Lung (tissue), 12 donors: Measurements from ENCODE around the gene SGCG. TPM values are rescaled to one million over a fixed set of nuclear protein-coding genes. Genes with fewer than 3 reads are reported as not detected.

Source experiments
- ATAC-seq: fragments of 200-7000 bp; cut with Tn5 transposase; one replicate; pipeline ENCODE4 v1.9.1; 2020; ENCODE audit warnings: moderate number of reproducible peaks; ENCODE audit not compliant: insufficient read depth, low FRiP score
- DNase-seq, 3 donors: peaks; one replicate each; pipeline ENCODE4 v3.0.0-alpha.2; 2013 to 2017
- H3K27ac ChIP-seq, 2 donors: one replicate each; pipeline ENCODE4 v1.5.1; 2013; ENCODE audit warnings: mild to moderate bottlenecking in 2 of 2, moderate library complexity in 2 of 2, control low read depth in 1 of 2, inconsistent platforms in 1 of 2, low read depth in 1 of 2, low read length in 1 of 2
- H3K27me3 ChIP-seq, 3 donors: one replicate each; pipeline ENCODE4 v1.5.1; 2013; ENCODE audit warnings: low read length in 2 of 3; ENCODE audit not compliant: control insufficient read depth in 3 of 3, insufficient read depth in 3 of 3
- H3K36me3 ChIP-seq, 4 donors: one replicate each; pipeline ENCODE4 v1.5.1; 2013; ENCODE audit warnings: low read length in 4 of 4, mild to moderate bottlenecking in 1 of 4, moderate library complexity in 1 of 4; ENCODE audit not compliant: control insufficient read depth in 4 of 4, insufficient read depth in 4 of 4
- H3K4me1 ChIP-seq, 5 donors: one replicate each; pipeline ENCODE4 v1.5.1; 2013; ENCODE audit warnings: low read length in 5 of 5, mild to moderate bottlenecking in 2 of 5, moderate library complexity in 1 of 5; ENCODE audit not compliant: control insufficient read depth in 5 of 5, insufficient read depth in 5 of 5
- H3K4me3 ChIP-seq: one replicate; pipeline ENCODE4 v1.5.1; 2013; ENCODE audit warnings: mild to moderate bottlenecking, control low read depth, moderate library complexity
- H3K9ac ChIP-seq, 2 donors: one replicate each; pipeline ENCODE4 v1.5.1; 2013; ENCODE audit warnings: low read length in 2 of 2, control low read depth in 1 of 2; ENCODE audit not compliant: insufficient read depth in 1 of 2
- H3K9me3 ChIP-seq, 4 donors: one replicate each; pipeline ENCODE4 v1.5.1; 2013; ENCODE audit warnings: low read length in 3 of 4, mild to moderate bottlenecking in 1 of 4, moderate library complexity in 1 of 4; ENCODE audit not compliant: control insufficient read depth in 4 of 4, insufficient read depth in 3 of 4
- WGBS, 2 donors: extraction: QIAGEN DNeasy Blood & Tissue Kit; methylation state at CpG; one replicate each; pipeline ENCODE4 v1.1.7; 2013; 5-methylcytosine and 5-hydroxymethylcytosine counted together
- polyA plus RNA-seq, 2 donors: library from polyadenylated mRNA; stranded (reverse); fragments of 200-250 nt; gene quantifications; one replicate each; pipeline ENCODE4 v1.2.1, GENCODE V29; 2013
- total RNA-seq, 2 donors: library from RNA; depleted of rRNA in 1 of 2; stranded (reverse); fragments of >200 nt in 1 of 2; gene quantifications; one replicate each; pipeline ENCODE4 v1.2.1, GENCODE V29; 2014 to 2021
- TF ChIP-seq, protein P1 (sequence below): IDR thresholded peaks from 2 replicates; pipeline ENCODE4 v1.5.1; 2012; ENCODE audit warnings: mild to moderate bottlenecking; ENCODE audit errors: control extremely low read depth, extremely low read depth
- donor health status: control.
- donor health status: control.
- donor health status: Bipolar disorder and iron deficiency.
- donor health status: healthy.
- donor health status: DM: yes; HTN: yes; CAD: no.

The SGCG gene
- total and polyA plus RNA-seq, 4 donors, result 0.41 to 5.5 (median 1.8) TPM

DNA sequence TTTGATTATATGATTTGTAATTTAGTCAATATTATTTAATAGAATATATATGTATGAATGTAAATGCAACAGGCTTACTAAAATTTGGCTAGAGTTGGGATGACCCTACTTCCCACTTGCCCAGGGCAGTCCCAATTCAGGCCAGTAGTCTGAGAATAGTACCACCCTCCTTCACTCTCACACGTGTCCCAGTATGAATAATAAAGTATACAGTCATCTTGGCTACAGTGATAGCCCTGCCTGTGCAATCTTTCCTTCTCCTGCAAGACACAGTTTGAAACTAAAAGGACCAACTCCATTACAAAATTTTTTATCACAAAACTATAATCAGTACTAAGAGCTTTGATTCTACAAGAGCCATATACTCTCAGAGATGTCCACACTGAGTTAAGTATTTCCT is 176.6 kb downstream of the SGCG start:
- H3K9me3 ChIP-seq, result no peaks in the 10 kb centered on the region
- TF ChIP-seq, protein P1, sequence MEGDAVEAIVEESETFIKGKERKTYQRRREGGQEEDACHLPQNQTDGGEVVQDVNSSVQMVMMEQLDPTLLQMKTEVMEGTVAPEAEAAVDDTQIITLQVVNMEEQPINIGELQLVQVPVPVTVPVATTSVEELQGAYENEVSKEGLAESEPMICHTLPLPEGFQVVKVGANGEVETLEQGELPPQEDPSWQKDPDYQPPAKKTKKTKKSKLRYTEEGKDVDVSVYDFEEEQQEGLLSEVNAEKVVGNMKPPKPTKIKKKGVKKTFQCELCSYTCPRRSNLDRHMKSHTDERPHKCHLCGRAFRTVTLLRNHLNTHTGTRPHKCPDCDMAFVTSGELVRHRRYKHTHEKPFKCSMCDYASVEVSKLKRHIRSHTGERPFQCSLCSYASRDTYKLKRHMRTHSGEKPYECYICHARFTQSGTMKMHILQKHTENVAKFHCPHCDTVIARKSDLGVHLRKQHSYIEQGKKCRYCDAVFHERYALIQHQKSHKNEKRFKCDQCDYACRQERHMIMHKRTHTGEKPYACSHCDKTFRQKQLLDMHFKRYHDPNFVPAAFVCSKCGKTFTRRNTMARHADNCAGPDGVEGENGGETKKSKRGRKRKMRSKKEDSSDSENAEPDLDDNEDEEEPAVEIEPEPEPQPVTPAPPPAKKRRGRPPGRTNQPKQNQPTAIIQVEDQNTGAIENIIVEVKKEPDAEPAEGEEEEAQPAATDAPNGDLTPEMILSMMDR, result no peak
- DNase-seq (no peak), ATAC-seq (no peak)
- WGBS, 2 donors, result 88 to 93% methylated on average over 1 of the region's 1 CpG
- H3K4me3 ChIP-seq, result no peak overlapping the region
- no peaks in the 10 kb centered on the region for H3K4me1 ChIP-seq
- H3K27me3 ChIP-seq, result no peaks in the 10 kb centered on the region
- peaks cover 14 to 39% (median 28%) of the 10 kb centered on the region in 4 donors for H3K36me3 ChIP-seq
- H3K9ac ChIP-seq, result no peak overlapping the region
- H3K27ac ChIP-seq, result no peak overlapping the region

DNA sequence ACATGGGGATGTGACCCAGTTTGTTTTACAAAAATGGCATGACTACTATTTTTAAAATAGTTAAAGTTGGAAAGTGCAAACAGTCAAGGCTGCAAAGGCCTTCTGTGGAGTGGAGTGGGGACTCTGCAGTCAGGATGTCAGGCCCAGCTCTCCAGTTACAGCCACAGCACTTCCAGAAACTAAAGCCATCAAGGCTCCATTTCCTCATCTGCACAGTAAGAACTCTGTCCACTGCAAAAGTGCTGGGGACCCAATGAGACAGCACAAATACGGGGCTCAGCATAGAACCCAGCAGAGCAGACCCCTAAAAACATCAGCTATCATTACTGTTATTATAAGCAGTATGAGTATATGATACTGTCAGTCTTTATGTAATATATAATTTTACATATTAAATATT is 179.1 kb downstream of the SGCG start:
- Histone ChIP-seq H3K4me1 (no peaks in the 10 kb centered on the region), H3K9me3 (no peaks in the 10 kb centered on the region), H3K27me3 (no peaks in the 10 kb centered on the region), H3K36me3 (peaks cover 13 to 41% (median 27%) of the 10 kb centered on the region in 4 donors), H3K4me3 (no peak overlapping the region), H3K27ac (no peak overlapping the region), H3K9ac (no peak overlapping the region)
- ATAC-seq, result no peak
- TF ChIP-seq, protein P1, result no peak
- DNase-seq, result no peak
- 88 to 97% methylated on average over 1 of the region's 1 CpG for WGBS, 2 donors

DNA sequence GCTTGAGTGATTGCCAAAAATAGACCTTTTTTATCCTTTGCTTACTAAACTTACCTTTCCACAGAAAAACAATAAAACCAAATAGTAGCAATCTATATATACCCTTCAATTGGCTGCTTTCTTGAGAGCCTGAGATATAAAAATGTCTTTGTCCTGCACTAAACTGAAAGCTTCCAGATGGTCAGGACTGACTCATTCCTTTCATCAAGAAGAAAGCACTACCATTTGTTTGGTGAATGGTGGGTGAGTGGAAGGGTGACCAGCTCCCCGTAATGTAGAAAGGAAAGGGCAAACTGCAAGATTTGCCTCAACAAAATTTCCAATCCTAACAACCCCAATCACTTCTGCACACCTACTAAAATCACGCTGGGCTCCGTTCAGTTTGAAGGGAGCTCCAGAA is 184.9 kb downstream of the SGCG start:
- 91 to 97% methylated on average over 3 of the region's 3 CpGs for WGBS, 2 donors
- no peak for DNase-seq
- H3K9ac ChIP-seq, result no peak overlapping the region
- no peak for ATAC-seq
- TF ChIP-seq, protein P1, result no peak
- H3K36me3 ChIP-seq, result peaks cover 7 to 39% (median 22%) of the 10 kb centered on the region in 4 donors
- no peak overlapping the region for H3K4me3 ChIP-seq
- H3K9me3 ChIP-seq, result no peaks in the 10 kb centered on the region
- no peaks in the 10 kb centered on the region for H3K4me1 ChIP-seq
- no peak overlapping the region for H3K27ac ChIP-seq
- H3K27me3 ChIP-seq, result no peaks in the 10 kb centered on the region

DNA sequence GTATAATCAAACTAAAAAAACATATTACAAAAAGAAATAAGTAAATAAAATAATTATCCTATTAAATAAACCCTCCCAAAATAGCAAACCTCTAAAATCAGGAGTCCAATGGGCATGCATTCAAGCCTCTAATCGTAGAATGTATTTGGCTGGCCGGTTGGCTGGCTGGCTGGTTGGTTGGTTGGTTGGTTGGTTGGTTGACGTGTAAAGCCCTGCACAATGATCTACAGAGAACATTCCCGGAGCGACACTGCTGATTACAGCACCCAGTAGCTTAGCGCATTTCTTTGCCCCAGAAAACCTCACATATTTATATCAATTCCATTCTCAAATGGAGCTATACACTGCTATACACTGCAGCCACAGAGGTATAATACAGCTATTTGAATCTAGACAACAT is 187.1 kb downstream of the SGCG start:
- 97% methylated on average over 6 of the region's 6 CpGs for WGBS, 2 donors
- H3K9ac ChIP-seq, result no peak overlapping the region
- peaks cover 0 to 12% (median 9%) of the 10 kb centered on the region in 5 donors for H3K4me1 ChIP-seq
- no peaks in the 10 kb centered on the region for H3K9me3 ChIP-seq
- no peak overlapping the region for H3K27ac ChIP-seq
- DNase-seq (no peak), ATAC-seq (no peak)
- TF ChIP-seq, protein P1, result no peak
- H3K4me3 ChIP-seq, result no peak overlapping the region
- no peaks in the 10 kb centered on the region for H3K27me3 ChIP-seq
- peaks cover 7 to 38% (median 23%) of the 10 kb centered on the region in 4 donors for H3K36me3 ChIP-seq
